ENCODE results near the gene SCAPER.

DNA sequence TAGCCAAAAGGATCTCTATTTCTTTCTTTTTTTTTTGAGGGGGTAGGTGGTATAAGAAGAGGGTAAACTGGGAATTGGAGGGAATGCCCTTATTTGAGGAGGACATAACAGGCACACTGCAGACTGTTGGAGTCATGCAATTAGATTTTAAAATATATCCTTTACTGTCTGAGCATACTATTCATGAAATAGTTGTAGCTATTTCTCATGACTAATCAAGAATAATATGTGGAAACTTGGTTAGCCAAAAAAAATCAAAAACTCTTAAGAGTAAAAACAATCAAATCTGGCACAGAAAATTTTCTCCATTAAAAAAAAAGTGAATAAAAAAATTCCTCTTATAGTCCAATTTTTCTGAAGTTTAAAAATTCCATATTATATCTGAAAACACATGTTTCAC lies 174.9 kb downstream of the SCAPER start:
- TF ChIP-seq, protein P1, sequence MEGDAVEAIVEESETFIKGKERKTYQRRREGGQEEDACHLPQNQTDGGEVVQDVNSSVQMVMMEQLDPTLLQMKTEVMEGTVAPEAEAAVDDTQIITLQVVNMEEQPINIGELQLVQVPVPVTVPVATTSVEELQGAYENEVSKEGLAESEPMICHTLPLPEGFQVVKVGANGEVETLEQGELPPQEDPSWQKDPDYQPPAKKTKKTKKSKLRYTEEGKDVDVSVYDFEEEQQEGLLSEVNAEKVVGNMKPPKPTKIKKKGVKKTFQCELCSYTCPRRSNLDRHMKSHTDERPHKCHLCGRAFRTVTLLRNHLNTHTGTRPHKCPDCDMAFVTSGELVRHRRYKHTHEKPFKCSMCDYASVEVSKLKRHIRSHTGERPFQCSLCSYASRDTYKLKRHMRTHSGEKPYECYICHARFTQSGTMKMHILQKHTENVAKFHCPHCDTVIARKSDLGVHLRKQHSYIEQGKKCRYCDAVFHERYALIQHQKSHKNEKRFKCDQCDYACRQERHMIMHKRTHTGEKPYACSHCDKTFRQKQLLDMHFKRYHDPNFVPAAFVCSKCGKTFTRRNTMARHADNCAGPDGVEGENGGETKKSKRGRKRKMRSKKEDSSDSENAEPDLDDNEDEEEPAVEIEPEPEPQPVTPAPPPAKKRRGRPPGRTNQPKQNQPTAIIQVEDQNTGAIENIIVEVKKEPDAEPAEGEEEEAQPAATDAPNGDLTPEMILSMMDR (conservative IDR thresholded peaks at IDR 0.05; ENCODE audit: low read depth, low read length), result no peak
- TF ChIP-seq, protein P2, sequence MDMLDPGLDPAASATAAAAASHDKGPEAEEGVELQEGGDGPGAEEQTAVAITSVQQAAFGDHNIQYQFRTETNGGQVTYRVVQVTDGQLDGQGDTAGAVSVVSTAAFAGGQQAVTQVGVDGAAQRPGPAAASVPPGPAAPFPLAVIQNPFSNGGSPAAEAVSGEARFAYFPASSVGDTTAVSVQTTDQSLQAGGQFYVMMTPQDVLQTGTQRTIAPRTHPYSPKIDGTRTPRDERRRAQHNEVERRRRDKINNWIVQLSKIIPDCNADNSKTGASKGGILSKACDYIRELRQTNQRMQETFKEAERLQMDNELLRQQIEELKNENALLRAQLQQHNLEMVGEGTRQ (IDR thresholded peaks at IDR 0.05; ENCODE audit: low read depth, low read length), result no peak
- TF ChIP-seq MAFK (IDR thresholded peaks at IDR 0.05; ENCODE audit: low read depth, low read length) (no peak), CEBPB (IDR thresholded peaks at IDR 0.05; ENCODE audit: low read depth, low read length) (no peak), RCOR1 (IDR thresholded peaks at IDR 0.05; ENCODE audit: insufficient replicate concordance, low read length) (no peak), POLR2A (IDR thresholded peaks at IDR 0.05; ENCODE audit: low read depth, low read length) (no peak), FOS (IDR thresholded peaks at IDR 0.05; ENCODE audit: low read depth, low read length) (no peak), RAD21 (IDR thresholded peaks at IDR 0.05; ENCODE audit: low read length) (no peak)
